Mesodermal cell (in vitro differentiated cells): ENCODE measurements around the gene IL4R.
A peak's percentile ranks its signal among the peaks of the same experiment; 100 is the strongest.

Experiments
- H3K27ac ChIP-seq: 2 replicates; pipeline ENCODE4 v1.7.0; 2013; ENCODE audit warnings: mild to moderate bottlenecking, low read depth, low read length, moderate library complexity; ENCODE audit not compliant: severe bottlenecking
- H3K36me3 ChIP-seq: 2 replicates; pipeline ENCODE4 v1.7.1; 2013; ENCODE audit warnings: mild to moderate bottlenecking, low read length, moderate library complexity; ENCODE audit not compliant: control insufficient read depth, insufficient read depth
- H3K4me1 ChIP-seq: one replicate; pipeline ENCODE4 v1.7.1; 2013; ENCODE audit warnings: mild to moderate bottlenecking, low read length; ENCODE audit not compliant: insufficient read depth, control insufficient read depth, poor library complexity, severe bottlenecking
- H3K4me3 ChIP-seq: 2 replicates; pipeline ENCODE4 v1.7.0; 2013; ENCODE audit warnings: low read length, control low read depth, mild to moderate bottlenecking; ENCODE audit not compliant: insufficient read depth, poor library complexity, severe bottlenecking; ENCODE audit errors: extremely low read depth
- H3K9me3 ChIP-seq: 2 replicates; pipeline ENCODE4 v1.7.1; 2013; ENCODE audit warnings: mild to moderate bottlenecking, low read length, moderate library complexity; ENCODE audit not compliant: control insufficient read depth
- WGBS, 2 experiments: methylation state at CpG; one replicate each; pipeline ENCODE4 v1.1.5; 2013; ENCODE audit warnings: missing lambda C conversion rate in 2 of 2; ENCODE audit not compliant: insufficient coverage in 2 of 2; 5-methylcytosine and 5-hydroxymethylcytosine counted together

The IL4R gene

GRCh38 chr16:27359615-27360014, 45.8 kb downstream of the IL4R start:
- no peaks in the 10 kb centered on the region for H3K4me1 ChIP-seq
- no peak overlapping the region for H3K4me3 ChIP-seq
- H3K9me3 ChIP-seq = peaks cover 7% of the 10 kb centered on the region
- no peak overlapping the region for H3K27ac ChIP-seq
- 97 to 100% methylated on average over 2 to 4 of the region's 6 CpGs for WGBS, 2 experiments
- peaks cover 62% of the 10 kb centered on the region for H3K36me3 ChIP-seq

GRCh38 chr16:27361987-27362386, 48.2 kb downstream of the IL4R start:
- H3K36me3 ChIP-seq = peaks cover 44% of the 10 kb centered on the region
- 89 to 100% methylated on average over 2 to 3 of the region's 3 CpGs for WGBS, 2 experiments
- H3K4me3 ChIP-seq = no peak overlapping the region
- H3K4me1 ChIP-seq = peaks cover 9% of the 10 kb centered on the region
- no peak overlapping the region for H3K27ac ChIP-seq
- peaks cover 7% of the 10 kb centered on the region for H3K9me3 ChIP-seq

- 92 to 96% methylated on average over 14 to 16 of the region's 16 CpGs for WGBS, 2 experiments
- Histone ChIP-seq H3K4me3 (no peak overlapping the region), H3K4me1 (peaks cover 9% of the 10 kb centered on the region), H3K27ac (no peak overlapping the region), H3K9me3 (peaks cover 7% of the 10 kb centered on the region), H3K36me3 (peaks cover 42% of the 10 kb centered on the region)
Measured at GRCh38 chr16:27362570-27363245, 48.9 kb downstream of the IL4R start.

GRCh38 chr16:27363246-27363632, 49.5 kb downstream of the IL4R start:
- peaks cover 40% of the 10 kb centered on the region for H3K36me3 ChIP-seq
- no peak overlapping the region for H3K4me3 ChIP-seq
- peaks cover 7% of the 10 kb centered on the region for H3K9me3 ChIP-seq
- no peak overlapping the region for H3K27ac ChIP-seq
- peaks cover 9% of the 10 kb centered on the region for H3K4me1 ChIP-seq
- 93% methylated on average over 5 of the region's 5 CpGs for WGBS, 2 experiments

- no peak overlapping the region for H3K4me3 ChIP-seq
- peaks cover 9% of the 10 kb centered on the region for H3K4me1 ChIP-seq
- peaks cover 37% of the 10 kb centered on the region for H3K36me3 ChIP-seq
- 90 to 96% methylated on average over 9 of the region's 9 CpGs for WGBS, 2 experiments
- H3K27ac ChIP-seq = no peak overlapping the region
- H3K9me3 ChIP-seq = peaks cover 7% of the 10 kb centered on the region
Measured at GRCh38 chr16:27363797-27364196, 50.0 kb downstream of the IL4R start.

- Histone ChIP-seq H3K4me3 (no peak overlapping the region), H3K4me1 (peaks cover 9% of the 10 kb centered on the region), H3K36me3 (peaks cover 28% of the 10 kb centered on the region), H3K9me3 (peaks cover under 1% of the 10 kb centered on the region), H3K27ac (no peak overlapping the region)
- WGBS, 2 experiments = 93 to 97% methylated on average over 3 to 5 of the region's 6 CpGs
Measured at GRCh38 chr16:27364493-27365141, 50.8 kb downstream of the IL4R start.

GRCh38 chr16:27365142-27366089, 51.6 kb downstream of the IL4R start:
- 87 to 93% methylated on average over 6 of the region's 7 CpGs for WGBS, 2 experiments
- Histone ChIP-seq H3K4me1 (peaks cover 9% of the 10 kb centered on the region), H3K4me3 (no peak overlapping the region), H3K36me3 (peaks cover 22% of the 10 kb centered on the region), H3K9me3 (no peaks in the 10 kb centered on the region), H3K27ac (peak overlapping the region; percentile 10)

- 86 to 99% methylated on average over 10 to 11 of the region's 14 CpGs for WGBS, 2 experiments
Measured at GRCh38 chr16:27366687-27367460, 53.1 kb downstream of the IL4R start.

GRCh38 chr16:27367461-27368357, 53.9 kb downstream of the IL4R start:
- no peak overlapping the region for H3K4me3 ChIP-seq

More at GRCh38 chr16:27366687-27367460, 53.1 kb downstream of the IL4R start:
- Histone ChIP-seq H3K36me3 (peaks cover 15% of the 10 kb centered on the region), H3K27ac (no peak overlapping the region), H3K4me3 (no peak overlapping the region), H3K9me3 (no peaks in the 10 kb centered on the region), H3K4me1 (peaks cover 9% of the 10 kb centered on the region)

More at GRCh38 chr16:27367461-27368357, 53.9 kb downstream of the IL4R start:
- H3K27ac ChIP-seq = no peak overlapping the region
- 82 to 90% methylated on average over 19 to 22 of the region's 27 CpGs for WGBS, 2 experiments
- peaks cover 9% of the 10 kb centered on the region for H3K4me1 ChIP-seq
- H3K9me3 ChIP-seq = no peaks in the 10 kb centered on the region
- H3K36me3 ChIP-seq = peaks cover 12% of the 10 kb centered on the region
